ENCODE results near the gene TRIM65.
"Not testable (repeated sequence)": the region's sequence is repeated elsewhere in the genome, so short reads cannot be mapped to it uniquely, and the experiment has no call there.

Gene TRIM65

GRCh38 chr17:75854101-75854748, 42.5 kb downstream of the TRIM65 start:
- H3K27ac ChIP-seq (ENCODE audit: low read depth, low read length, poor library complexity, severe bottlenecking), result no peak overlapping the region
- no peak overlapping the region for H2AFZ ChIP-seq (ENCODE audit: low read length)
- no peaks in the 10 kb centered on the region for H3F3A ChIP-seq (ENCODE audit: insufficient read depth, low read length)
- no peaks in the 10 kb centered on the region for H3K27me3 ChIP-seq (ENCODE audit: insufficient read depth, low read length)
- peak overlapping the region; percentile 83 for H3K4me3 ChIP-seq (ENCODE audit: low read depth, low read length, poor library complexity, severe bottlenecking)
- H3K4me2 ChIP-seq (ENCODE audit: low read length), result peak overlapping the region; percentile 92
- TF ChIP-seq EZH2 (IDR thresholded peaks at IDR 0.05; ENCODE audit: borderline replicate concordance, low read length) (no peak), CTCF (IDR thresholded peaks at IDR 0.05; ENCODE audit: low read length) (no peak)
- H3K36me3 ChIP-seq (ENCODE audit: insufficient read depth, low read length), result peaks cover 20% of the 10 kb centered on the region; the same call in 1 of the 2 replicates
- H3K79me2 ChIP-seq (ENCODE audit: insufficient read depth, low read length), result no peaks in the 10 kb centered on the region
- no peaks in the 10 kb centered on the region for H3K9me3 ChIP-seq (ENCODE audit: low read length)
- H3K9me2 ChIP-seq (ENCODE audit: low read depth, low read length), result no peaks in the 10 kb centered on the region
- H4K20me1 ChIP-seq (ENCODE audit: insufficient read depth, low read length), result no peaks in the 10 kb centered on the region
- peak overlapping the region; percentile 70 for H3K9ac ChIP-seq (ENCODE audit: low read length)
- peaks cover 34% of the 10 kb centered on the region for H3K4me1 ChIP-seq (ENCODE audit: insufficient read depth, low read length, severe bottlenecking)

GRCh38 chr17:75853433-75853832, 43.3 kb downstream of the TRIM65 start:
- peaks cover 27% of the 10 kb centered on the region; the same call in 1 of the 2 replicates for H3K36me3 ChIP-seq (ENCODE audit: insufficient read depth, low read length)
- no peak overlapping the region for H3K4me3 ChIP-seq (ENCODE audit: low read depth, low read length, poor library complexity, severe bottlenecking)
- peaks cover 26% of the 10 kb centered on the region for H3K4me1 ChIP-seq (ENCODE audit: insufficient read depth, low read length, severe bottlenecking)
- H3F3A ChIP-seq (ENCODE audit: insufficient read depth, low read length), result no peaks in the 10 kb centered on the region
- no peaks in the 10 kb centered on the region for H3K9me3 ChIP-seq (ENCODE audit: low read length)
- no peak overlapping the region for H3K9ac ChIP-seq (ENCODE audit: low read length)
- no peaks in the 10 kb centered on the region for H3K9me2 ChIP-seq (ENCODE audit: low read depth, low read length)
- no peak overlapping the region for H2AFZ ChIP-seq (ENCODE audit: low read length)
- TF ChIP-seq EZH2 (IDR thresholded peaks at IDR 0.05; ENCODE audit: borderline replicate concordance, low read length) (no peak), CTCF (IDR thresholded peaks at IDR 0.05; ENCODE audit: low read length) (no peak)
- no peaks in the 10 kb centered on the region for H4K20me1 ChIP-seq (ENCODE audit: insufficient read depth, low read length)
- H3K27me3 ChIP-seq (ENCODE audit: insufficient read depth, low read length), result no peaks in the 10 kb centered on the region
- no peak overlapping the region for H3K27ac ChIP-seq (ENCODE audit: low read depth, low read length, poor library complexity, severe bottlenecking)
- H3K79me2 ChIP-seq (ENCODE audit: insufficient read depth, low read length), result no peaks in the 10 kb centered on the region
- no peak overlapping the region for H3K4me2 ChIP-seq (ENCODE audit: low read length)

- not testable (repeated sequence) for H3K27ac ChIP-seq (ENCODE audit: low read depth, low read length, poor library complexity, severe bottlenecking)
These were observed 45.1 kb downstream of the TRIM65 start for GRCh38 chr17:75851693-75851991.

More at GRCh38 chr17:75851693-75851991, 45.1 kb downstream of the TRIM65 start:
- H3K9me2 ChIP-seq (ENCODE audit: low read depth, low read length); H3K4me3 ChIP-seq (ENCODE audit: low read depth, low read length, poor library complexity, severe bottlenecking); H3K9me3 ChIP-seq (ENCODE audit: low read length); H4K20me1 ChIP-seq (ENCODE audit: insufficient read depth, low read length); H3K27me3 ChIP-seq (ENCODE audit: insufficient read depth, low read length); H2AFZ ChIP-seq (ENCODE audit: low read length); H3K79me2 ChIP-seq (ENCODE audit: insufficient read depth, low read length); H3K9ac ChIP-seq (ENCODE audit: low read length); H3F3A ChIP-seq (ENCODE audit: insufficient read depth, low read length); H3K4me2 ChIP-seq (ENCODE audit: low read length): not testable (repeated sequence)
- peaks cover 43% of the 10 kb centered on the region; the same call in 1 of the 2 replicates for H3K36me3 ChIP-seq (ENCODE audit: insufficient read depth, low read length)
- peaks cover 15% of the 10 kb centered on the region for H3K4me1 ChIP-seq (ENCODE audit: insufficient read depth, low read length, severe bottlenecking)

Measured in OCI-LY1 (cell line).